Stimulated activated CD8-positive, alpha-beta memory T cell treated with anti-CD3 and anti-CD28 coated beads, Interleukin-7, amount 100 ng/mL, for 48 hours (primary cell): ENCODE data around the gene PIK3CA.
"Not testable (repeated sequence)": the region's sequence is repeated elsewhere in the genome, so short reads cannot be mapped to it uniquely, and the experiment has no call there.

Experiments used
- DNase-seq, 2 donors: peaks; one replicate each; pipeline ENCODE4 v3.0.0-alpha.2; 2020; ENCODE audit warnings: low read depth in 1 of 2; ENCODE audit errors: extremely low read depth in 1 of 2

Gene PIK3CA

GRCh38 chr3:179194931-179195330 lies 46.8 kb downstream of the PIK3CA start:
- DNase-seq = no peak

- DNase-seq = no peak
These were observed 47.9 kb downstream of the PIK3CA start for GRCh38 chr3:179196098-179196497.

- DNase-seq = no peak
These were observed 48.5 kb downstream of the PIK3CA start for GRCh38 chr3:179196700-179197099.

- no peak for DNase-seq
These were observed 52.6 kb downstream of the PIK3CA start for GRCh38 chr3:179200790-179201189.

- DNase-seq = not testable (repeated sequence)
These were observed 67.4 kb downstream of the PIK3CA start for GRCh38 chr3:179215550-179215949.

- not testable (repeated sequence) for DNase-seq
These were observed 70.1 kb downstream of the PIK3CA start for GRCh38 chr3:179218213-179218612.

GRCh38 chr3:179223548-179223947 lies 75.4 kb downstream of the PIK3CA start:
- DNase-seq = no peak

- no peak for DNase-seq
These were observed 76.4 kb downstream of the PIK3CA start for GRCh38 chr3:179224584-179224983.

GRCh38 chr3:179227349-179227748 lies 79.2 kb downstream of the PIK3CA start:
- no peak for DNase-seq

- DNase-seq = no peak
These were observed 81.0 kb downstream of the PIK3CA start for GRCh38 chr3:179229177-179229576.

- no peak for DNase-seq
These were observed 84.9 kb downstream of the PIK3CA start for GRCh38 chr3:179233043-179233442.

- no peak for DNase-seq
These were observed 86.0 kb downstream of the PIK3CA start for GRCh38 chr3:179234199-179234598.

- DNase-seq = no peak
These were observed 88.6 kb downstream of the PIK3CA start for GRCh38 chr3:179236669-179237301.

GRCh38 chr3:179240299-179240698 lies 92.1 kb downstream of the PIK3CA start:
- DNase-seq = not testable (repeated sequence)

- not testable (repeated sequence) for DNase-seq
These were observed 94.7 kb downstream of the PIK3CA start for GRCh38 chr3:179242859-179243258.

- no peak for DNase-seq
These were observed 96.7 kb downstream of the PIK3CA start for GRCh38 chr3:179244878-179245277.

- DNase-seq = no peak
These were observed 99.3 kb downstream of the PIK3CA start for GRCh38 chr3:179247289-179248015.

- DNase-seq = no peak
These were observed 102.8 kb downstream of the PIK3CA start, which contains the start of gene KCNMB3 for GRCh38 chr3:179250803-179251476. KCNMB3 (minus strand) TSS chr3:179251114; CDS start chr3:179250990, 124 bp downstream.

- DNase-seq = no peak
These were observed 108.7 kb downstream of the PIK3CA start for GRCh38 chr3:179256813-179257212.

GRCh38 chr3:179257742-179258141 lies 109.6 kb downstream of the PIK3CA start:
- not testable (repeated sequence) for DNase-seq

GRCh38 chr3:179258820-179259219 lies 110.7 kb downstream of the PIK3CA start:
- no peak for DNase-seq
